Cardiac muscle cell (in vitro differentiated cells and primary cell): ENCODE measurements around the gene GLYR1. TPM values are rescaled to one million over a fixed set of nuclear protein-coding genes. Genes with fewer than 3 reads are reported as not detected.

Experiments
- DNase-seq, 2 donors: peaks; one replicate each; pipeline versions ENCODE4 v3.0.0 to v3.0.0-alpha.2; 2010 to 2017; ENCODE audit warnings: low read depth in 1 of 2, low spot score in 1 of 2
- H3K27ac ChIP-seq: fragments of 200-600 bp; sonication (generic); 2 replicates; pipeline ENCODE4 v1.5.1; 2016
- H3K27me3 ChIP-seq: fragments of 200-600 bp; sonication (generic); 2 replicates; pipeline ENCODE4 v1.6.0; 2016; ENCODE audit warnings: control low read depth
- H3K36me3 ChIP-seq: fragments of 200-600 bp; sonication (generic); 2 replicates; pipeline ENCODE4 v1.5.1; 2016; ENCODE audit warnings: control low read depth
- H3K4me1 ChIP-seq: fragments of 200-600 bp; sonication (generic); 2 replicates; pipeline ENCODE4 v1.8.1; 2017; ENCODE audit warnings: low read depth, mild to moderate bottlenecking, mixed run types
- H3K4me3 ChIP-seq: fragments of 200-600 bp; sonication (generic); 2 replicates; pipeline ENCODE4 v1.5.1; 2016; ENCODE audit warnings: mild to moderate bottlenecking
- H3K9me3 ChIP-seq: fragments of 200-600 bp; sonication (generic); 2 replicates; pipeline ENCODE4 v1.5.1; 2017; ENCODE audit warnings: low read depth, mild to moderate bottlenecking, control low read depth
- CTCF ChIP-seq: IDR thresholded peaks from 2 replicates; pipeline ENCODE4 v1.5.1; 2012; ENCODE audit warnings: low read depth, mild to moderate bottlenecking, low read length
- polyA plus RNA-seq: library from polyadenylated mRNA; unstranded; fragments of >200 nt; fragmentation: Nextera tagmentation; extraction: Ambion mirVana; gene quantifications from 2 replicates; pipeline ENCODE4 v1.2.1, GENCODE V29; 2016
- total RNA-seq: library from RNA; depleted of rRNA; stranded (reverse); fragments of >200 nt; gene quantifications from 2 replicates; pipeline ENCODE4 v1.2.3, GENCODE V29; 2016

The GLYR1 gene
- total and polyA plus RNA-seq, 2 experiments from 2014 or later, result 38.0 to 65.5 TPM

GRCh38 chr16:4803898-4804762, 43.0 kb downstream of the GLYR1 start:
- Histone ChIP-seq H3K9me3 (no peaks in the 10 kb centered on the region), H3K4me1 (peaks cover 38% of the 10 kb centered on the region), H3K4me3 (no peak overlapping the region), H3K27ac (peak overlapping the region; percentile 90), H3K27me3 (no peaks in the 10 kb centered on the region), H3K36me3 (peaks cover 19% of the 10 kb centered on the region)
- DNase-seq, result peak in 1 of 2 donors; percentile 13
- TF ChIP-seq CTCF, result no peak

- TF ChIP-seq CTCF, result no peak
- Histone ChIP-seq H3K36me3 (peaks cover 21% of the 10 kb centered on the region), H3K27me3 (no peaks in the 10 kb centered on the region), H3K9me3 (no peaks in the 10 kb centered on the region), H3K27ac (peak overlapping the region; percentile 90), H3K4me3 (peak overlapping the region; percentile 63), H3K4me1 (peaks cover 38% of the 10 kb centered on the region)
- DNase-seq, result no peak
Measured at GRCh38 chr16:4803401-4803844, 43.7 kb downstream of the GLYR1 start.

- H3K4me3 ChIP-seq, result peak overlapping the region; percentile 63
- H3K27me3 ChIP-seq, result no peaks in the 10 kb centered on the region
- peak; percentile 94 to 95 for DNase-seq
- peak overlapping the region; percentile 90 for H3K27ac ChIP-seq
- peaks cover 38% of the 10 kb centered on the region for H3K4me1 ChIP-seq
- no peaks in the 10 kb centered on the region for H3K9me3 ChIP-seq
- peak; percentile 3 for TF ChIP-seq CTCF
- H3K36me3 ChIP-seq, result peaks cover 19% of the 10 kb centered on the region
Measured at GRCh38 chr16:4802659-4803287, 44.3 kb downstream of the GLYR1 start.

GRCh38 chr16:4801962-4802658, 45.0 kb downstream of the GLYR1 start, which contains the start of gene ROGDI:
ROGDI (minus strand) TSS chr16:4802633; CDS start chr16:4802571, 62 bp downstream.
- no peaks in the 10 kb centered on the region for H3K9me3 ChIP-seq
- peaks cover 12% of the 10 kb centered on the region for H3K36me3 ChIP-seq
- DNase-seq, result peak; percentile 50 to 94
- peaks cover 38% of the 10 kb centered on the region for H3K4me1 ChIP-seq
- H3K4me3 ChIP-seq, result peak within 1 kb of the TSS; percentile 63
- no peak for TF ChIP-seq CTCF
- H3K27me3 ChIP-seq, result no peaks in the 10 kb centered on the region
- peak within 1 kb of the TSS; percentile 90 for H3K27ac ChIP-seq
